ENCODE data around the gene PLCL1.

Gene PLCL1

GRCh38 chr2:197839327-197839726, 34.9 kb downstream of the PLCL1 start:
- DNase-seq (ENCODE audit: low read depth) = no peak
- no peak for TF ChIP-seq CTCF (conservative IDR thresholded peaks at IDR 0.05; ENCODE audit: control insufficient read depth, insufficient read depth, low read depth, low read length)
- no peak overlapping the region for H3K4me3 ChIP-seq (ENCODE audit: control insufficient read depth, low read depth, low read length)

- TF ChIP-seq CTCF (conservative IDR thresholded peaks at IDR 0.05; ENCODE audit: control insufficient read depth, insufficient read depth, low read depth, low read length) = no peak
- H3K4me3 ChIP-seq (ENCODE audit: control insufficient read depth, low read depth, low read length) = no peak overlapping the region
- no peak for DNase-seq (ENCODE audit: low read depth)
Measured at GRCh38 chr2:197839856-197840255, 35.5 kb downstream of the PLCL1 start.

- no peak overlapping the region for H3K4me3 ChIP-seq (ENCODE audit: control insufficient read depth, low read depth, low read length)
- no peak for TF ChIP-seq CTCF (conservative IDR thresholded peaks at IDR 0.05; ENCODE audit: control insufficient read depth, insufficient read depth, low read depth, low read length)
- no peak for DNase-seq (ENCODE audit: low read depth)
Measured at GRCh38 chr2:197846128-197846527, 41.7 kb downstream of the PLCL1 start.

DNA sequence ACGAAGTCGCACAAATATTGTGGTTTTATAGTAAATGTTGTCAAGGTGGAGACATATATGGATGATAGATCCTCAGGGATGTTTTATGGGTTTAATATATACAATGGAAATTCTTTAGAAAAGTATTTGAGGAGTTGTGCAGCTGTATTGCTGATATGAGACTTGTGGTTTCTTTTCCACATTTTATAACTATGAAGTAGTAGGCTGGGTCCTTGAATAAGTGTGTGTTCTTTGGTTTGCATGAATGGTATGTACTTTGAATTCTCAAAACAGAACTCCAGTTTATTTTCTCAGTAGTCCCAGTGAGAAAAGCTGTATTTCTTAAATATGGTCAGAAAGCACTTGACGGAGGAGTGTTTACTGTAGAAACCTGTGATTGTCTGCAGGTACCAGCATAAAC, 42.4 kb downstream of the PLCL1 start:
- no peak overlapping the region for H3K4me3 ChIP-seq (ENCODE audit: control insufficient read depth, low read depth, low read length)
- DNase-seq (ENCODE audit: low read depth) = no peak
- no peak for TF ChIP-seq CTCF (conservative IDR thresholded peaks at IDR 0.05; ENCODE audit: control insufficient read depth, insufficient read depth, low read depth, low read length)

GRCh38 chr2:197847651-197848401, 43.4 kb downstream of the PLCL1 start:
- no peak for TF ChIP-seq CTCF (conservative IDR thresholded peaks at IDR 0.05; ENCODE audit: control insufficient read depth, insufficient read depth, low read depth, low read length)
- no peak for DNase-seq (ENCODE audit: low read depth)
- no peak overlapping the region for H3K4me3 ChIP-seq (ENCODE audit: control insufficient read depth, low read depth, low read length)

DNA sequence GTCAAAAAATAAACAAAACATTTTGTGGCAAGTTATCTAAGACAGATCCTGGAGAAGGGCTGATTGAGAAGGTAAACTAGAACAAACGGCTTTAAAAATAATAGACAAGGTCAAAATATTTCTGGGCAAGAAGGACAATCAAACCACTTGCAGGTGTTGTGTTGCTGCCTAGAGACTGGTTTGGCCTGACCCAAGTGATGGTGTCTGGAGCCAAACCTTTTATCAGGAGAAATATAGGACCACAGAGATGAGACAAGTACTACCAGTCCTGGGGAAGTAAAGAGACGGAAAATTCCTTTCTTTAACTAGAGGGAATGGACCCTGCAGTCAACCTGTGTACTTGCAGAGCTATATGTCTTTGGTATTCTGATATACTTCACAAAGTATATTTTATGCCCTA, 44.2 kb downstream of the PLCL1 start:
- H3K4me3 ChIP-seq (ENCODE audit: control insufficient read depth, low read depth, low read length) = no peak overlapping the region
- no peak for DNase-seq (ENCODE audit: low read depth)
- TF ChIP-seq CTCF (conservative IDR thresholded peaks at IDR 0.05; ENCODE audit: control insufficient read depth, insufficient read depth, low read depth, low read length) = no peak

All from fibroblast of mammary gland (primary cell).